A375 (cell line): Measurements from ENCODE around the gene CA6. TPM values are rescaled to one million over a fixed set of nuclear protein-coding genes. Genes with fewer than 3 reads are reported as not detected.

Source experiments
- small RNA-seq: library from RNA; depleted of rRNA; stranded (forward); fragments of <200 nt; gene quantifications from one replicate; pipeline ENCODE3, GENCODE V24; 2014
- total RNA-seq: library from RNA; depleted of rRNA; stranded (reverse); fragments of >200 nt; shearing (Covaris generic); gene quantifications from 2 replicates; pipeline ENCODE4 v1.2.3, GENCODE V29; 2014; rRNA removed

CA6 gene
- total RNA-seq = not detected in 2 replicates

DNA sequence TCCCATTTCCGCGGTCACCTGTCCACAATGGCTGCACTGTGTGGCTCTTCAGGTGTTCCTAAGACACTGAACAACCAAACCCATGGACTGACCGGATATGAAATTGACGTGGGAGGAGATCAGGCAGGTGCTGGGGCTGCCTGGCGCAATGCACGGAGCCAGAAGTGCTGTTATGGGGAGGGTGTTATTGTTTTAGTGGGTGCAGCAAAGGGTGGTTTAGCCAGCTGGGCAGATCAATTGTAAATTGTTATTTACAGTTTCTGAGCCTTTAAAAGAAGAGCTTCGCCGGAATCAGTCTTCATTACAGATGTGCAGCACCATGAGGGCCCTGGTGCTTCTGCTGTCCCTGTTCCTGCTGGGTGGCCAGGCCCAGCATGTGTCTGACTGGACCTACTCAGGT is at the start of gene CA6:
Gene CA6 (plus strand): TSS at position 301 of the 400 bp plus-strand sequence. CDS start 19 bp downstream, at position 320.

Small RNAs within 50 kb of the gene (small RNA-seq; reads per million reads assigned to genes)
- gene AL139415.2 (not detected), gene RN7SL451P (not detected)

Other genes starting within 250 kb of the CA6 start
- gene RERE, start 128.2 kb upstream of the CA6 start, total RNA-seq = 30.5 and 42.2 TPM in 2 replicates
- gene ENO1, start 67.2 kb upstream of the CA6 start, total RNA-seq = 3,008 and 3,187 TPM in 2 replicates
- not detected in 2 replicates for gene SLC2A7, start 80.6 kb downstream of the CA6 start, total RNA-seq
- gene SLC2A5, start 123.8 kb downstream of the CA6 start, total RNA-seq = not detected in 2 replicates
- gene GPR157, start 183.2 kb downstream of the CA6 start, total RNA-seq = 2.2 and 2.9 TPM in 2 replicates